ENCODE data around the gene CFAP74.

The CFAP74 gene

GRCh38 chr1:1914101-1914970 lies 89.2 kb downstream of the CFAP74 start:
- DNase-seq = no peak

- DNase-seq = no peak
Measured at GRCh38 chr1:1911350-1912041, 92.1 kb downstream of the CFAP74 start.

GRCh38 chr1:1910651-1911331 lies 92.8 kb downstream of the CFAP74 start:
- DNase-seq = no peak

GRCh38 chr1:1910033-1910465 lies 93.5 kb downstream of the CFAP74 start:
- DNase-seq = no peak

GRCh38 chr1:1908506-1908791 lies 95.1 kb downstream of the CFAP74 start:
- DNase-seq = no peak

GRCh38 chr1:1907098-1907736 lies 96.4 kb downstream of the CFAP74 start:
- DNase-seq = no peak

- peak; percentile 63 for DNase-seq
Measured at GRCh38 chr1:1906185-1907097, 97.1 kb downstream of the CFAP74 start.

- DNase-seq = no peak
Measured at GRCh38 chr1:1903224-1903623, 100.4 kb downstream of the CFAP74 start.

GRCh38 chr1:1901641-1902294 lies 101.8 kb downstream of the CFAP74 start:
- DNase-seq = no peak

GRCh38 chr1:1900883-1901640 lies 102.5 kb downstream of the CFAP74 start:
- DNase-seq = no peak

GRCh38 chr1:1899967-1900327 lies 103.6 kb downstream of the CFAP74 start:
- no peak for DNase-seq

- no peak for DNase-seq
Measured at GRCh38 chr1:1899266-1899966, 104.2 kb downstream of the CFAP74 start.

- DNase-seq = no peak
Measured at GRCh38 chr1:1898246-1898933, 105.2 kb downstream of the CFAP74 start.

GRCh38 chr1:1895456-1896336 lies 107.9 kb downstream of the CFAP74 start:
- DNase-seq = no peak

- DNase-seq = no peak
Measured at GRCh38 chr1:1895060-1895418, 108.5 kb downstream of the CFAP74 start.

GRCh38 chr1:1894354-1895059 lies 109.1 kb downstream of the CFAP74 start:
- DNase-seq = no peak

- DNase-seq = no peak
Measured at GRCh38 chr1:1893997-1894353, 109.6 kb downstream of the CFAP74 start.
